ENCODE data around the gene ARRDC3. TPM values are rescaled to one million over a fixed set of nuclear protein-coding genes. Genes with fewer than 3 reads are reported as not detected.
A peak's percentile ranks its signal among the peaks of the same experiment; 100 is the strongest.
"Not testable (repeated sequence)": the region's sequence is repeated elsewhere in the genome, so short reads cannot be mapped to it uniquely, and the experiment has no call there.

ARRDC3 gene
- total and polyA plus RNA-seq, 2 donors (not counting 3 experiments of a cell fraction or from before 2014, with no cell fraction given), result 12.4 to 43.1 TPM

GRCh38 chr5:91357806-91358205 lies 25.3 kb downstream of the ARRDC3 start:
- H3K9ac ChIP-seq (replicated peaks; ENCODE audit: extremely low read depth, insufficient read depth, low read length), result no peak overlapping the region
- H3K79me2 ChIP-seq (ENCODE audit: control insufficient read depth, insufficient read depth, low read length), result no peaks in the 10 kb centered on the region
- H3K27me3 ChIP-seq (ENCODE audit: control insufficient read depth in 2 of 2, insufficient read depth in 2 of 2, low read length in 2 of 2), result no peaks in the 10 kb centered on the region
- TF ChIP-seq MYC (IDR thresholded peaks at IDR 0.05; ENCODE audit: low read depth, low read length), result no peak
- TF ChIP-seq GATA2 (IDR thresholded peaks at IDR 0.05; ENCODE audit: insufficient read depth, insufficient read length, low read depth, low read length), result no peak
- no peak for TF ChIP-seq CTCF (IDR thresholded peaks at IDR 0.05; ENCODE audit: extremely low read depth in 1 of 2, insufficient read depth in 1 of 2, low read depth in 1 of 2, low read length in 2 of 2)
- no peak for TF ChIP-seq POLR2AphosphoS5 (IDR thresholded peaks at IDR 0.05; ENCODE audit: insufficient read depth, low read depth, low read length)
- no peak for TF ChIP-seq POLR2A (IDR thresholded peaks at IDR 0.05; ENCODE audit: low read depth, low read length)
- H4K20me1 ChIP-seq (replicated peaks; ENCODE audit: control insufficient read depth, extremely low read depth, insufficient read depth, low read length), result no peaks in the 10 kb centered on the region
- BruUV-seq (replicated peaks), result no TSS peak
- no peak for FAIRE-seq
- no peak overlapping the region for H3K27ac ChIP-seq (ENCODE audit: insufficient read depth, low read depth, low read length)
- ChIA-PET CTCF (interaction anchor here (1.5 kb wide), 1 partner anchor 27 kb away, joined by 4 read pairs; no protein-coding TSS in a partner anchor), POLR2A (no interaction called here)
- no peak for DNase-seq (ENCODE audit: low read depth, low spot score)
- dilution Hi-C loops (cut with MboI; ENCODE audit: extremely low pct_ligation_motif_present, low sequenced_read_pairs), result no loop called here
- H3K9me3 ChIP-seq (replicated peaks; ENCODE audit: control insufficient read depth, insufficient read depth, low read length), result no peaks in the 10 kb centered on the region
- H3K4me1 ChIP-seq (ENCODE audit: control insufficient read depth, extremely low read depth, insufficient read depth, low read length), result no peaks in the 10 kb centered on the region
- H3K4me2 ChIP-seq (ENCODE audit: insufficient read depth, low read length), result no peak overlapping the region
- H3K4me3 ChIP-seq (replicated peaks in 1 of 3; ENCODE audit: insufficient read depth in 1 of 3, low read depth in 1 of 3, low read length in 3 of 3), result no peak overlapping the region
- H3K9me1 ChIP-seq (replicated peaks; ENCODE audit: control insufficient read depth, extremely low read depth, insufficient read depth, low read length), result no peaks in the 10 kb centered on the region
- H3K36me3 ChIP-seq (ENCODE audit: control insufficient read depth in 2 of 2, extremely low read depth in 1 of 2, insufficient read depth in 2 of 2, low read length in 2 of 2), result no peaks in the 10 kb centered on the region
- intact Hi-C loops (cut with micrococcal nuclease), result no loop called here
- H2AFZ ChIP-seq (ENCODE audit: low read depth, low read length), result no peak overlapping the region

GRCh38 chr5:91357012-91357634 lies 26.0 kb downstream of the ARRDC3 start:
- H3K36me3 ChIP-seq (ENCODE audit: control insufficient read depth in 2 of 2, extremely low read depth in 1 of 2, insufficient read depth in 2 of 2, low read length in 2 of 2), result no peaks in the 10 kb centered on the region
- TF ChIP-seq CTCF (IDR thresholded peaks at IDR 0.05; ENCODE audit: extremely low read depth in 1 of 2, insufficient read depth in 1 of 2, low read depth in 1 of 2, low read length in 2 of 2), result no peak
- no peaks in the 10 kb centered on the region for H3K9me1 ChIP-seq (replicated peaks; ENCODE audit: control insufficient read depth, extremely low read depth, insufficient read depth, low read length)
- no peak for FAIRE-seq
- H3K9me3 ChIP-seq (replicated peaks; ENCODE audit: control insufficient read depth, insufficient read depth, low read length), result no peaks in the 10 kb centered on the region
- H3K4me1 ChIP-seq (ENCODE audit: control insufficient read depth, extremely low read depth, insufficient read depth, low read length), result no peaks in the 10 kb centered on the region
- ChIA-PET POLR2A (no interaction called here), CTCF (interaction anchor here (1.2 to 1.5 kb wide), 2 partner anchors 15 to 28 kb away, joined by 3 to 4 read pairs; no protein-coding TSS in a partner anchor)
- H3K27ac ChIP-seq (ENCODE audit: insufficient read depth, low read depth, low read length), result no peak overlapping the region
- dilution Hi-C loops (cut with MboI; ENCODE audit: extremely low pct_ligation_motif_present, low sequenced_read_pairs), result no loop called here
- H3K4me3 ChIP-seq (replicated peaks in 1 of 3; ENCODE audit: insufficient read depth in 1 of 3, low read depth in 1 of 3, low read length in 3 of 3), result no peak overlapping the region
- H3K4me2 ChIP-seq (ENCODE audit: insufficient read depth, low read length), result no peak overlapping the region
- no peak for DNase-seq (ENCODE audit: low read depth, low spot score)
- H2AFZ ChIP-seq (ENCODE audit: low read depth, low read length), result peak overlapping the region; percentile 46
- intact Hi-C loops (cut with micrococcal nuclease), result no loop called here
- no peaks in the 10 kb centered on the region for H3K27me3 ChIP-seq (ENCODE audit: control insufficient read depth in 2 of 2, insufficient read depth in 2 of 2, low read length in 2 of 2)
- no peaks in the 10 kb centered on the region for H3K79me2 ChIP-seq (ENCODE audit: control insufficient read depth, insufficient read depth, low read length)
- no peak overlapping the region for H3K9ac ChIP-seq (replicated peaks; ENCODE audit: extremely low read depth, insufficient read depth, low read length)
- no peaks in the 10 kb centered on the region for H4K20me1 ChIP-seq (replicated peaks; ENCODE audit: control insufficient read depth, extremely low read depth, insufficient read depth, low read length)
- BruUV-seq (replicated peaks), result no TSS peak

- H4K20me1 ChIP-seq (replicated peaks; ENCODE audit: control insufficient read depth, extremely low read depth, insufficient read depth, low read length); dilution Hi-C loops (cut with MboI; ENCODE audit: extremely low pct_ligation_motif_present, low sequenced_read_pairs); H3K27ac ChIP-seq (ENCODE audit: insufficient read depth, low read depth, low read length); H3K4me3 ChIP-seq (replicated peaks in 1 of 3; ENCODE audit: insufficient read depth in 1 of 3, low read depth in 1 of 3, low read length in 3 of 3); H3K4me1 ChIP-seq (ENCODE audit: control insufficient read depth, extremely low read depth, insufficient read depth, low read length); H3K9me1 ChIP-seq (replicated peaks; ENCODE audit: control insufficient read depth, extremely low read depth, insufficient read depth, low read length); H3K4me2 ChIP-seq (ENCODE audit: insufficient read depth, low read length); CTCF ChIA-PET; H3K27me3 ChIP-seq (ENCODE audit: control insufficient read depth in 2 of 2, insufficient read depth in 2 of 2, low read length in 2 of 2); POLR2A ChIA-PET; BruUV-seq (replicated peaks); H3K9ac ChIP-seq (replicated peaks; ENCODE audit: extremely low read depth, insufficient read depth, low read length); H2AFZ ChIP-seq (ENCODE audit: low read depth, low read length); H3K36me3 ChIP-seq (ENCODE audit: control insufficient read depth in 2 of 2, extremely low read depth in 1 of 2, insufficient read depth in 2 of 2, low read length in 2 of 2); FAIRE-seq; DNase-seq (ENCODE audit: low read depth, low spot score); intact Hi-C loops (cut with micrococcal nuclease); H3K9me3 ChIP-seq (replicated peaks; ENCODE audit: control insufficient read depth, insufficient read depth, low read length); H3K79me2 ChIP-seq (ENCODE audit: control insufficient read depth, insufficient read depth, low read length): not testable (repeated sequence)
Measured at GRCh38 chr5:91354867-91355266, 28.2 kb downstream of the ARRDC3 start.
